Measurements from ENCODE around the gene GPR108. TPM values are rescaled to one million over a fixed set of nuclear protein-coding genes. Genes with fewer than 3 reads are reported as not detected.
"Not testable (repeated sequence)": the region's sequence is repeated elsewhere in the genome, so short reads cannot be mapped to it uniquely, and the experiment has no call there.

The GPR108 gene
- total RNA-seq = 100 to 1,000 TPM; 124 to 128 TPM
- long read RNA-seq, transcript GPR108-201 (18 exons, 2,057 nt) = major isoform, 195 of 289 reads
- long read RNA-seq, partial matches to known transcripts = 25 of 289 reads
- long read RNA-seq, other reads (novel, unspliced or antisense) = 68 of 289 reads

GRCh38 chr19:6737284-6737872 lies at the start of gene GPR108:
Gene GPR108 (minus strand): TSS chr19:6737580. CDS start chr19:6737576, 4 bp downstream.
- intact Hi-C loops (cut with DNase I, micrococcal nuclease) = no loop called here
- ATAC-seq (peak; percentile 64), DNase-seq (peak; percentile 99 to 100)

DNA sequence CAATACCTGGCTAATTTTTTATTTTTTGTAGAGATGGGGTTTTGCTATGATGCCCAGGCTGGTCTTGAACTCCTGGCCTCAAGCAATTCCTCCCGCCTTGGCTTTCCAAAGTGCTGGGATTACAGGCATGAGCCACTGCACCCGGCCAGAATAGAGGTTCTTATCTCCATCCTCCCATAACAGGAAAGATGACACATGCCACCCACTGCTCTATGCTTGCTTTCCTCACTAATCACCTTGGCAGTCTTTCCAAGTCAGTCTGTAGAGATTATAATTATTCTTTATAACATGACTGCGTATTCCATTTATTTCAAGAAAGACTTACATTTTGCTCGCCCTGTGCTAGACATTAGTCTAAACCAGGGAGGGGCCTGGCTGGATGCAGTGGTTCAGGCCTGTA lies 41.8 kb upstream of the GPR108 start:
- DNase-seq (no peak), ATAC-seq (no peak)
- intact Hi-C loops (cut with DNase I, micrococcal nuclease) = no loop called here

GRCh38 chr19:6778386-6778785 lies 41.0 kb upstream of the GPR108 start:
- ATAC-seq (no peak), DNase-seq (no peak)
- intact Hi-C loops (cut with DNase I, micrococcal nuclease) = no loop called here

GRCh38 chr19:6777434-6777833 lies 40.1 kb upstream of the GPR108 start:
- ATAC-seq = no peak
- DNase-seq = no peak
- intact Hi-C loops (cut with DNase I, micrococcal nuclease) = no loop called here

GRCh38 chr19:6776999-6777398 lies 39.6 kb upstream of the GPR108 start:
- intact Hi-C loops (cut with DNase I, micrococcal nuclease) = no loop called here
- DNase-seq (no peak), ATAC-seq (no peak)

GRCh38 chr19:6776045-6776444 lies 38.7 kb upstream of the GPR108 start:
- intact Hi-C loops (cut with DNase I, micrococcal nuclease); DNase-seq; ATAC-seq: not testable (repeated sequence)

DNA sequence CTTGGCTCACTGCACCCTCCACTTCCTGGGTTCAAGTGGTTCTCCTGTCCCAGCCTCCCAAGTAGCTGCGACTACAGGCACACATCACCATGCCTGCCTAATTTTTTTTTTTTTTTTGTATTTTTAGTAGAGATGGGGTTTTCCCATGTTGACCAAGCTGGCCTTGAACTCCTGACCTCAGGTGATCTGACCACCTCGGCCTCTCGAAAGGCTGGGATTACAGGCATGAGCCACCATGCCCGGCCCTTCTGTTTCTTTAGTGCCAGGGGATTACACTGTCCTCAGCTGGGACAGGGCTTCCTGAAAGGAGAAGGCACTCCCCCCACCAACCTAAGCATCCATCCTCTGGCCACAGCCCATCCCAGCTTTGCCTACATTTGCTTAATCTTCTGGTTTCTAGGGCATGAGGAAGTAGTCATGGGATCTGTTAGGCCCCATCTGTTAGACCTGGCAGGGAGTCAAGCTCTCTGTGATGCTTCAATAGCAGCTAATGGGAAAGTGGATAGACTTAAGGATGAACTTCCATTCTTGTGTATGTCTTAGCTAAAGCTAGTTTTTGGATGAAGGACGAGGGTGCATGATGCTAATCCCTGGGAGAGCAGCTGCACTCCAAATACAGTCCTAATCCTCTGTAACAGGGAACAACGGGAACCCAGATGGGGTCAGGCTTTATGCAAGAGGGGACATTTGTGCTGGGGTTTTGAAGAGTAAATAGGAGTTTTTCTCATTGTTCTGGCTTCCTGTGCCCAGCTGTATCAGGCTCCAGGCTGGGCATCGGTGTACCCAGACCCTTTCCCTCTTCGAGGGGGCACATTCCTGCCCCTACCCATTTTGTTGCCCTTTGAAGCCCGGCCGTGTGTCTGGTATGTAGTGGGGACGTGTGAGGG lies 37.7 kb upstream of the GPR108 start:
- ATAC-seq = no peak
- intact Hi-C loops (cut with DNase I, micrococcal nuclease) = no loop called here
- DNase-seq = peak in 1 of 2 donors; percentile 33

GRCh38 chr19:6773323-6773931 lies 36.0 kb upstream of the GPR108 start:
- peak; percentile 61 to 67 for DNase-seq
- ATAC-seq = peak; percentile 33
- intact Hi-C loops (cut with DNase I, micrococcal nuclease) = no loop called here

- ATAC-seq = no peak
- intact Hi-C loops (cut with DNase I, micrococcal nuclease) = no loop called here
- DNase-seq = peak in 1 of 2 donors; percentile 25
Measured at GRCh38 chr19:6772866-6773322, 35.5 kb upstream of the GPR108 start.

DNA sequence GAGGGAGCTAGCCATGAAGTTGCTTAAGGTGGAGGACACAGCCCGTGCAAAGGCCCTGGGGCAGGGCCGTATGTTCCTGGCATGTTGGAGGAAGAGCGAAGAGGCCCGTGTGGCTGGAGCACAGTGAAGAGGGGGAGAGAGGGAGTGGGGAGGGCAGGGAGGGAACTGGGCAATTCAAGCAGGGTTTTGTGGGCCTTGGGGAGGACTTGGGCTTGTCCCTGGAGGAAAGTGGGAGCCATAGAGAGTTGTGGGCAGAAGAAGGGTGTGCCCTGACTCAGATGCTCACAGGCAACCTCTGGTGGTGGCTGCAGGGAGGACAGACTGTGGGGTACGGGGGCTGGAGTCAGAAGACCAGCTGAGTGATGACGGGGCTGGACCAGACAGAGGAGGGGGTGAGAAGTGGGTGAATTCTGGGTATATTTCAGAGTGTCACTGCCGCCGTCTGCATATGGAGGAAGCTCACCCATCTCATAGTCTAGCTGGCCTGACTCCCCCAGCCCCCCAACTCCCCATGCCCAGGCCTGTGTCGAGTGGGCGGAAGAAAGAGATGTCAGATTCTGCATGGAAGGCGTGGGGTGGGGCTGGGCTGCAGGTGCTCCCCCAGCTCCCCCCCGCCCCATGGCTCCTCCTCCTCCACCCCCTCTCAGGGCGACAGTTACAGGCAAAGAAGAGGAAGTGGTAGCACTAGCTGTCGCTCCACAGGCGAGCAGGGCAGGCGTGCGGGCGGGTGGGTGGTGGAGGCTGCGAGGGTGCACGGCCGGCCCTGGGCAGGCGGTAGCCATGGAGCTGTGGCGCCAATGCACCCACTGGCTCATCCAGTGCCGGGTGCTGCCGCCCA lies 34.9 kb upstream of the GPR108 start, which contains the start of gene VAV1:
VAV1 (plus strand) TSS at position 681 of the 838 bp plus-strand sequence; CDS start at position 781, 100 bp downstream.
- ATAC-seq = peak; percentile 64
- intact Hi-C loops (cut with DNase I, micrococcal nuclease) = no loop called here
- DNase-seq = peak; percentile 80 to 81

DNA sequence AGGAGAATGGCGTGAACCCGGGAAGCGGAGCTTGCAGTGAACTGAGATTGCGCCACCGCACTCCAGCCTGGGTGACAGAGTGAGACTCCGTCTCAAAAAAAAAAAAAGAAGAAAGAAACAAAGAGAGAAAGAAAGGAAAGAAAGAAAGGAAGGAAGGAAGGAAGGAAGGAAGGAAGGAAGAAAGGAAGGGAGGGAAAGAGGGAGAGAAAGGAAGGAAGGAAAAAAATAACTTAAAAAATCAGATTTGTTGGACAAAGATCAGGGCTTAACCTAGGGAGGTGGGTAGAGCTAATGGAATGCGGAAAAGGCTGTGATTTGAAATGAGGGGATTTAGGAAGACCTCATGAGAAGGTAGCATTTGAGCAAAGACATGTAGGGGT lies 34.3 kb upstream of the GPR108 start:
- ATAC-seq; DNase-seq; intact Hi-C loops (cut with DNase I, micrococcal nuclease): not testable (repeated sequence)

DNA sequence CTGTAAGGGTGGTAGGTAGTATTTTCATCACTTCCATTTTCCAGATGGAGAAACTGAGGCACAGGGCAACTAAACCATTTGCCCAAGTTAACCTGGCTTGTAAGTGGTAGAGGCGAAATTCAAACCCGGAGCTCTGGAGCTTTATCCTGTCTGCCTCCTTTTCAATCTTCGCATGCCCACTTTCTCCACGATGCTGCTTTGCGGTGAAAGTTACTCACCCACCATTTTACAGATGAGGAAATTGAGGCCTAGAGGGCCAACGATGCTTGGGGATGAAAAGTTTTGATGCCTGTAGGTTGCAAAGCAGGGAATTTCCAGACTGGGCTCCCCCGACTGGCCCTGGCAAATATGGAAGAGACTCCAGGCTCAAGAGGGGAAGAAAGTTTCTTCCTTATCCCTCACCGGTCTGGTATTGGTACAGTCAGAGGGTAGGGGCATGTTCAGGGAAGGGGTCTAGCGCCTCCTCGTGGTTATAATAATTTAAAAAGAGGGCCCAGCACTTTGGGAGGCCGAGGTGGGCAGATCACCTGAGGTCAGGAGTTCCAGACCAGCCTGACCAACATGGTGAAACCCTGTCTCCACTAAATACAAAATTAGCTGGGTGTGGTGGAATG lies 31.7 kb upstream of the GPR108 start:
- ATAC-seq = no peak
- intact Hi-C loops (cut with DNase I, micrococcal nuclease) = no loop called here
- DNase-seq = no peak

- intact Hi-C loops (cut with DNase I, micrococcal nuclease) = no loop called here
- DNase-seq = peak in 1 of 2 donors; percentile 22
- no peak for ATAC-seq
Measured at GRCh38 chr19:6768236-6768785, 30.9 kb upstream of the GPR108 start.

- intact Hi-C loops (cut with DNase I, micrococcal nuclease) = loop anchor here in 1 of 2 donors (2.0 kb wide), 1 partner anchor 95 kb away; no protein-coding TSS in a partner anchor
- peak; percentile 96 to 97 for DNase-seq
- peak; percentile 82 for ATAC-seq
Measured at GRCh38 chr19:6767357-6768235, 30.2 kb upstream of the GPR108 start, which contains the start of gene SH2D3A. Gene SH2D3A (minus strand): TSS chr19:6767435. CDS start chr19:6763748, 3,687 bp downstream.

DNA sequence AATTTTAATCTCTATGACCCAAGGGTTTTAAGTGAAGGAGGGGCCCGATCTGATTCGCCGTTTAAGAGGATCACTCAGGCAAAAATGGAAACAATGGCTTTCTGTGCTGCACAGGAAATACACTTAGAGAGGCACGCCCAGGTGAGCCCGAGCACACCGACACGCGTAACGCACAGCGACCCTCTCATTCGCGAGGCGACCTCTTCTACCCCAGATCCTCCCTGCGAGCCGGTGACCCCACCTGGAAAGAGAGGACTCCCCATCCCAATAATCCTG lies 29.6 kb upstream of the GPR108 start:
- peak; percentile 60 for ATAC-seq
- intact Hi-C loops (cut with DNase I, micrococcal nuclease) = loop anchor here in 1 of 2 donors (2.0 kb wide), 1 partner anchor 96 kb away; no protein-coding TSS in a partner anchor
- DNase-seq = no peak

GRCh38 chr19:6766357-6767080 lies 29.1 kb upstream of the GPR108 start:
- ATAC-seq = peak; percentile 9
- DNase-seq = no peak
- intact Hi-C loops (cut with DNase I, micrococcal nuclease) = loop anchor here in 1 of 2 donors (2.0 kb wide), 1 partner anchor 96 kb away; no protein-coding TSS in a partner anchor

All from left colon (tissue), 2 donors.